H9 (cell line): ENCODE measurements around the gene NKAIN4. TPM values are rescaled to one million over a fixed set of nuclear protein-coding genes. Genes with fewer than 3 reads are reported as not detected.

Experiments used
- DNase-seq: peaks from one replicate; pipeline ENCODE4 v3.0.0-alpha.2; 2017
- H2AFZ ChIP-seq: one replicate; pipeline ENCODE4 v1.6.1; 2013; ENCODE audit warnings: mild to moderate bottlenecking, low read length, control low read depth, moderate library complexity
- H2AK5ac ChIP-seq: 2 replicates; pipeline ENCODE4 v1.6.1; 2013; ENCODE audit warnings: low read length, control low read depth, mixed read lengths; ENCODE audit not compliant: insufficient read length
- H2BK120ac ChIP-seq: one replicate; pipeline ENCODE4 v1.6.1; 2013; ENCODE audit warnings: low read depth, mild to moderate bottlenecking, low read length, control low read depth, inconsistent platforms; ENCODE audit not compliant: poor library complexity, severe bottlenecking
- H2BK12ac ChIP-seq: 2 replicates; pipeline ENCODE4 v1.6.1; 2013; ENCODE audit warnings: low read length, control low read depth, mixed read lengths, low read depth; ENCODE audit not compliant: insufficient read length
- H2BK15ac ChIP-seq: 2 replicates; pipeline ENCODE4 v1.6.1; 2013; ENCODE audit warnings: low read depth, low read length, control low read depth
- H2BK20ac ChIP-seq: one replicate; pipeline ENCODE4 v1.6.1; 2013; ENCODE audit warnings: low read depth, mild to moderate bottlenecking, low read length, control low read depth, inconsistent platforms; ENCODE audit not compliant: poor library complexity, severe bottlenecking
- H2BK5ac ChIP-seq: 2 replicates; pipeline ENCODE4 v1.6.1; 2013; ENCODE audit warnings: low read length, control low read depth, mixed read lengths; ENCODE audit not compliant: insufficient read length
- H3K14ac ChIP-seq: 2 replicates; pipeline ENCODE4 v1.6.1; 2013; ENCODE audit warnings: low read length, control low read depth; ENCODE audit not compliant: insufficient read depth
- H3K18ac ChIP-seq: 2 replicates; pipeline ENCODE4 v1.6.1; 2013; ENCODE audit warnings: low read depth, mild to moderate bottlenecking, mixed read lengths, low read length, control low read depth; ENCODE audit not compliant: insufficient read length
- H3K23ac ChIP-seq: 2 replicates; pipeline ENCODE4 v1.6.1; 2013; ENCODE audit warnings: low read length, control low read depth, mixed read lengths, low read depth; ENCODE audit not compliant: insufficient read length
- H3K23me2 ChIP-seq: 2 replicates; pipeline ENCODE4 v1.6.1; 2013; ENCODE audit warnings: low read depth, mild to moderate bottlenecking, mixed read lengths, low read length, control low read depth; ENCODE audit not compliant: insufficient read length, poor library complexity, severe bottlenecking
- H3K27ac ChIP-seq: 2 replicates; pipeline ENCODE4 v1.5.1; 2013; ENCODE audit warnings: low read length, control low read depth, mixed read lengths, low read depth; ENCODE audit not compliant: insufficient read length
- H3K27me3 ChIP-seq: 2 replicates; pipeline ENCODE4 v1.6.1; 2013; ENCODE audit warnings: low read length, control low read depth, inconsistent platforms; ENCODE audit not compliant: insufficient read depth
- H3K4ac ChIP-seq: 2 replicates; pipeline ENCODE4 v1.6.1; 2013; ENCODE audit warnings: low read depth, mild to moderate bottlenecking, control low read depth, inconsistent platforms, low read length, moderate library complexity
- H3K4me1 ChIP-seq: 2 replicates; pipeline ENCODE4 v1.6.1; 2013; ENCODE audit warnings: low read length, control low read depth, inconsistent platforms; ENCODE audit not compliant: insufficient read depth
- H3K4me2 ChIP-seq: 2 replicates; pipeline ENCODE4 v1.6.1; 2013; ENCODE audit warnings: low read length, control low read depth, mixed read lengths; ENCODE audit not compliant: insufficient read length, insufficient read depth
- H3K56ac ChIP-seq: 2 replicates; pipeline ENCODE4 v1.6.1; 2013; ENCODE audit warnings: low read depth, mild to moderate bottlenecking, mixed read lengths, low read length, control low read depth; ENCODE audit not compliant: insufficient read length
- H3K79me1 ChIP-seq: 2 replicates; pipeline ENCODE4 v1.6.1; 2013; ENCODE audit warnings: low read depth, mild to moderate bottlenecking, moderate library complexity, low read length, control low read depth, inconsistent platforms; ENCODE audit not compliant: insufficient read depth, poor library complexity, severe bottlenecking
- H3K79me2 ChIP-seq: 2 replicates; pipeline ENCODE4 v1.6.1; 2013; ENCODE audit warnings: low read length, control low read depth, inconsistent platforms; ENCODE audit not compliant: insufficient read depth
- H3K9ac ChIP-seq: 2 replicates; pipeline ENCODE4 v1.6.1; 2013; ENCODE audit warnings: low read length, control low read depth, mixed read lengths; ENCODE audit not compliant: insufficient read length; ENCODE audit errors: extremely low read depth
- H3K9me3 ChIP-seq: one replicate; pipeline ENCODE4 v1.6.1; 2013; ENCODE audit warnings: low read depth, low read length, inconsistent platforms; ENCODE audit not compliant: control insufficient read depth
- H3T11ph ChIP-seq: one replicate; pipeline ENCODE4 v1.6.1; 2013; ENCODE audit warnings: mild to moderate bottlenecking, low read length, control low read depth, inconsistent platforms
- H4K20me1 ChIP-seq: one replicate; pipeline ENCODE4 v1.6.1; 2013; ENCODE audit not compliant: control insufficient read depth, insufficient read length, insufficient read depth
- H4K5ac ChIP-seq: 2 replicates; pipeline ENCODE4 v1.6.1; 2013; ENCODE audit warnings: low read depth, mild to moderate bottlenecking, mixed read lengths, low read length, control low read depth; ENCODE audit not compliant: insufficient read length
- H4K8ac ChIP-seq: replicated peaks from 2 replicates; pipeline ENCODE4 v1.6.1; 2013; ENCODE audit warnings: low read length, control low read depth, mixed read lengths, low read depth; ENCODE audit not compliant: insufficient read length
- H4K91ac ChIP-seq: 2 replicates; pipeline ENCODE4 v1.6.1; 2013; ENCODE audit warnings: low read depth, mild to moderate bottlenecking, moderate library complexity, mixed read lengths, low read length, control low read depth; ENCODE audit not compliant: insufficient read length
- H3K27ac Mint-ChIP-seq, 3 experiments: 2 replicates in 2 of 3; 3 replicates in 1 of 3; pipeline ENCODE4 v1.8.0; 2020 to 2021; ENCODE audit warnings: mixed read lengths in 3 of 3, mild to moderate bottlenecking in 1 of 3, moderate library complexity in 1 of 3
- H3K27me3 Mint-ChIP-seq: 2 replicates; pipeline ENCODE4 v1.8.0; 2021; ENCODE audit warnings: low read depth, mild to moderate bottlenecking, moderate library complexity, mixed read lengths
- H3K36me3 Mint-ChIP-seq, 3 experiments: 2 replicates in 2 of 3; 3 replicates in 1 of 3; pipeline ENCODE4 v1.8.0; 2020 to 2021; ENCODE audit warnings: low read depth in 3 of 3, mixed read lengths in 3 of 3; ENCODE audit not compliant: insufficient read depth in 1 of 3
- H3K4me1 Mint-ChIP-seq, 2 experiments: 2 replicates each; pipeline ENCODE4 v1.8.0; 2020; ENCODE audit warnings: mixed read lengths in 2 of 2
- H3K4me3 Mint-ChIP-seq, 2 experiments: 2 replicates in 1 of 2; 3 replicates in 1 of 2; pipeline ENCODE4 v1.8.0; 2020 to 2021; ENCODE audit warnings: mild to moderate bottlenecking in 2 of 2, mixed read lengths in 2 of 2, moderate library complexity in 1 of 2
- H3K9me3 Mint-ChIP-seq, 2 experiments: 2 replicates in 1 of 2; 3 replicates in 1 of 2; pipeline ENCODE4 v1.8.0; 2020; ENCODE audit warnings: mild to moderate bottlenecking in 2 of 2, mixed read lengths in 2 of 2, moderate library complexity in 1 of 2
- WGBS: extraction: QIAGEN DNeasy Blood & Tissue Kit; methylation state at CpG from one replicate; pipeline ENCODE4 v1.1.7; 2013; ENCODE audit warnings: missing lambda C conversion rate, low lambda C conversion rate, mixed read lengths; ENCODE audit not compliant: insufficient read length; ENCODE audit errors: extremely low coverage; 5-methylcytosine and 5-hydroxymethylcytosine counted together
- total RNA-seq: library from RNA; stranded (reverse); gene quantifications from 2 replicates; pipeline ENCODE4 v1.2.1, GENCODE V29; 2021
- TF ChIP-seq, protein P1 (sequence below): fragments of 200-600 bp; sonication (generic); conservative IDR thresholded peaks from 3 replicates; pipeline ENCODE4 v1.8.0; 2021; ENCODE audit warnings: antibody characterized with exemption, mild to moderate bottlenecking

NKAIN4 gene
- total RNA-seq, 1 experiment from 2014 or later: 20.9 TPM

DNA sequence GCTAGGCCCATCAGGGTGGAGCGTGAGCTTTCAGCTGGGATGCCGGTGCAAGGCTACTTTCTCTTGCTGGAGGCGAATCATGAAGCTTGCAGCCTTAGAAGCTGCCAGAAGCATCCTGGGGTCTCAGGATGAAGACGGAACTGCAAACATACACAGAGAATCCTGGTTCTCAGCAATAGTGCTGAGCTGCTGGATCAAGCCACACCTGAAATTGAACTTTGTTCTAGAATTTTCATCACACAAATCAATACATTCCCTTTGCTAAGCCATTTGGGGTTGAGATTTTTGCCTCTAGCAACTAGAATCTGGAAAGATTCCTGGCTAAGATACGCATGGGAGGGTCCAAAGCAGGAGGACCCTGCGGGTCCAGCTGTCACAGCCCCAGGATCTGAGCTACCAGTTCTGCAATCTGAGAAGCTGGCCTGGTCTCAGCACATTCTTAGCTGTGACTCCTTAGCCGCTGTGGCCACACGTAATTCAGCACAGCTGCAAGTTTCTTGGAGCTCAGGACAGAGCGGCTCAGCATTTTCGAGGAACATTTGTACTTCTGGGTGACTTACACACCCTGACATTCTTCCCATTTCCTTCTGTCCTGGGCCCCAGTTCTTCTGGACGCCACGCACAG, 11.7 kb upstream of the NKAIN4 start:
- Histone ChIP-seq H4K91ac (no peak overlapping the region), H2AK5ac (no peak overlapping the region), H3K79me2 (no peaks in the 10 kb centered on the region), H3K9me3 (no peaks in the 10 kb centered on the region), H3T11ph (no peak overlapping the region), H3K79me1 (no peaks in the 10 kb centered on the region), H2AFZ (no peak overlapping the region), H4K8ac (no peak overlapping the region), H3K23ac (no peak overlapping the region), H2BK5ac (no peak overlapping the region), H3K27me3 (no peaks in the 10 kb centered on the region), H3K23me2 (no peaks in the 10 kb centered on the region), H3K4me1 (no peaks in the 10 kb centered on the region; the same call in 1 of the 2 replicates), H2BK20ac (no peak overlapping the region), H4K20me1 (no peaks in the 10 kb centered on the region), H3K18ac (no peak overlapping the region), H3K27ac (no peak overlapping the region), H2BK15ac (no peak overlapping the region), H3K14ac (no peak overlapping the region), H2BK120ac (no peak overlapping the region), H4K5ac (no peak overlapping the region), H3K56ac (no peak overlapping the region), H3K4me2 (no peak overlapping the region), H2BK12ac (no peak overlapping the region), H3K4ac (no peak overlapping the region), H3K9ac (no peak overlapping the region)
- H3K36me3 Mint-ChIP-seq: no peaks in the 10 kb centered on the region
- H3K4me3 Mint-ChIP-seq: no peak overlapping the region
- no peak for DNase-seq
- H3K27ac Mint-ChIP-seq: no peak overlapping the region
- WGBS: no CpG with 5 or more reads among the region's 12 CpGs
- TF ChIP-seq, protein P1, sequence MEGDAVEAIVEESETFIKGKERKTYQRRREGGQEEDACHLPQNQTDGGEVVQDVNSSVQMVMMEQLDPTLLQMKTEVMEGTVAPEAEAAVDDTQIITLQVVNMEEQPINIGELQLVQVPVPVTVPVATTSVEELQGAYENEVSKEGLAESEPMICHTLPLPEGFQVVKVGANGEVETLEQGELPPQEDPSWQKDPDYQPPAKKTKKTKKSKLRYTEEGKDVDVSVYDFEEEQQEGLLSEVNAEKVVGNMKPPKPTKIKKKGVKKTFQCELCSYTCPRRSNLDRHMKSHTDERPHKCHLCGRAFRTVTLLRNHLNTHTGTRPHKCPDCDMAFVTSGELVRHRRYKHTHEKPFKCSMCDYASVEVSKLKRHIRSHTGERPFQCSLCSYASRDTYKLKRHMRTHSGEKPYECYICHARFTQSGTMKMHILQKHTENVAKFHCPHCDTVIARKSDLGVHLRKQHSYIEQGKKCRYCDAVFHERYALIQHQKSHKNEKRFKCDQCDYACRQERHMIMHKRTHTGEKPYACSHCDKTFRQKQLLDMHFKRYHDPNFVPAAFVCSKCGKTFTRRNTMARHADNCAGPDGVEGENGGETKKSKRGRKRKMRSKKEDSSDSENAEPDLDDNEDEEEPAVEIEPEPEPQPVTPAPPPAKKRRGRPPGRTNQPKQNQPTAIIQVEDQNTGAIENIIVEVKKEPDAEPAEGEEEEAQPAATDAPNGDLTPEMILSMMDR: no peak
- peaks cover 15% of the 10 kb centered on the region for H3K27me3 Mint-ChIP-seq
- no peaks in the 10 kb centered on the region for H3K9me3 Mint-ChIP-seq
- peaks cover 11 to 35% of the 10 kb centered on the region in 2 experiments for H3K4me1 Mint-ChIP-seq
